Neural cell (in vitro differentiated cells): ENCODE measurements around the gene HDGFL2. TPM values are rescaled to one million over a fixed set of nuclear protein-coding genes. Genes with fewer than 3 reads are reported as not detected.

Source experiments
- H2AFZ ChIP-seq: fragments of 200-600, 300-800 bp; sonication (generic), shearing (Covaris generic); 2 replicates; pipeline ENCODE4 v1.6.0; 2014; ENCODE audit warnings: low read depth, mild to moderate bottlenecking, antibody characterized with exemption, low read length, moderate library complexity
- H3F3A ChIP-seq: fragments of 200-600 bp; shearing (Covaris generic); 2 replicates; pipeline ENCODE4 v1.6.1; 2016; ENCODE audit warnings: mild to moderate bottlenecking, moderate library complexity, mixed read lengths, antibody characterized with exemption, low read length; ENCODE audit not compliant: insufficient read depth, poor library complexity, severe bottlenecking
- H3K27ac ChIP-seq: fragments of 200-600, 300-800 bp; sonication (generic), shearing (Covaris generic); 2 replicates; pipeline ENCODE4 v1.5.1; 2014; ENCODE audit warnings: mild to moderate bottlenecking, low read length, moderate library complexity
- H3K27me3 ChIP-seq: fragments of 300-800, 200-600 bp; sonication (generic), shearing (Covaris generic); 2 replicates; pipeline ENCODE4 v1.6.0; 2014; ENCODE audit warnings: mild to moderate bottlenecking, low read depth, low read length, moderate library complexity; ENCODE audit not compliant: insufficient read depth
- H3K36me3 ChIP-seq: fragments of 300-800, 200-600 bp; sonication (generic), shearing (Covaris generic); 2 replicates; pipeline ENCODE4 v1.5.1; 2014; ENCODE audit warnings: mild to moderate bottlenecking, antibody characterized with exemption, low read length, moderate library complexity; ENCODE audit not compliant: insufficient read depth
- H3K4me2 ChIP-seq: fragments of 300-800, 200-600 bp; sonication (generic), shearing (Covaris generic); 2 replicates; pipeline ENCODE4 v1.6.0; 2014; ENCODE audit warnings: mild to moderate bottlenecking, low read length
- H3K4me3 ChIP-seq: fragments of 300-800, 200-600 bp; sonication (generic), shearing (Covaris generic); 2 replicates; pipeline ENCODE4 v1.5.1; 2014; ENCODE audit warnings: mild to moderate bottlenecking, low read length, moderate library complexity
- H3K79me2 ChIP-seq: fragments of 200-600 bp; shearing (Covaris generic); replicated peaks from 2 replicates; pipeline ENCODE4 v1.6.0; 2014; ENCODE audit warnings: mild to moderate bottlenecking, low read length, moderate library complexity; ENCODE audit not compliant: insufficient read depth
- H3K9ac ChIP-seq: fragments of 300-800, 200-600 bp; sonication (generic), shearing (Covaris generic); 2 replicates; pipeline ENCODE4 v1.6.1; 2016; ENCODE audit warnings: mild to moderate bottlenecking, low read length, mixed read lengths
- H3K9me2 ChIP-seq: fragments of 200-600 bp; shearing (Covaris generic); 2 replicates; pipeline ENCODE4 v1.6.1; 2016; ENCODE audit warnings: mild to moderate bottlenecking, low read length, mixed read lengths; ENCODE audit not compliant: insufficient read depth
- H3K9me3 ChIP-seq: fragments of 200-600, 300-800 bp; sonication (generic), shearing (Covaris generic); 2 replicates; pipeline ENCODE4 v1.6.1; 2016; ENCODE audit warnings: mild to moderate bottlenecking, mixed run types, low read length, moderate library complexity, mixed read lengths
- H4K20me1 ChIP-seq: fragments of 200-600 bp; shearing (Covaris generic); 2 replicates; pipeline ENCODE4 v1.6.1; 2016; ENCODE audit warnings: mild to moderate bottlenecking, mixed run types; ENCODE audit not compliant: insufficient read depth
- CTCF ChIP-seq: fragments of 450-650 bp; IDR thresholded peaks from 2 replicates; pipeline ENCODE4 v1.5.1; 2014; ENCODE audit warnings: antibody characterized with exemption, mild to moderate bottlenecking, moderate library complexity; ENCODE audit not compliant: poor library complexity, severe bottlenecking
- EP300 ChIP-seq: fragments of 450-650 bp; conservative IDR thresholded peaks from 2 replicates; pipeline ENCODE4 v1.6.1; 2014; ENCODE audit warnings: antibody characterized with exemption, mild to moderate bottlenecking, moderate library complexity; ENCODE audit not compliant: poor library complexity, severe bottlenecking
- EZH2 ChIP-seq: fragments of 200-600, 300-800 bp; shearing (Covaris generic), sonication (generic); IDR thresholded peaks from 2 replicates; pipeline ENCODE4 v1.6.1; 2014; ENCODE audit warnings: antibody characterized with exemption, low read length, borderline replicate concordance, mild to moderate bottlenecking; ENCODE audit not compliant: insufficient read depth, poor library complexity, severe bottlenecking
- MXI1 ChIP-seq: fragments of 450-650 bp; conservative IDR thresholded peaks from 2 replicates; pipeline ENCODE4 v1.6.1; 2014; ENCODE audit warnings: antibody characterized with exemption, mild to moderate bottlenecking; ENCODE audit not compliant: poor library complexity, severe bottlenecking
- POLR2AphosphoS5 ChIP-seq: IDR thresholded peaks from 2 replicates; pipeline ENCODE4 v1.6.1; 2012
- RAD21 ChIP-seq: fragments of 450-650 bp; conservative IDR thresholded peaks from 2 replicates; pipeline ENCODE4 v1.6.1; 2014; ENCODE audit warnings: antibody characterized with exemption, mild to moderate bottlenecking, moderate library complexity
- REST ChIP-seq: IDR thresholded peaks from 2 replicates; pipeline ENCODE4 v1.6.1; 2012; ENCODE audit warnings: borderline replicate concordance
- SMC3 ChIP-seq: fragments of 450-650 bp; conservative IDR thresholded peaks from 2 replicates; pipeline ENCODE4 v1.6.1; 2014; ENCODE audit warnings: antibody characterized with exemption, mild to moderate bottlenecking, moderate library complexity; ENCODE audit not compliant: poor library complexity
- TAF1 ChIP-seq: IDR thresholded peaks from 2 replicates; pipeline ENCODE4 v1.6.1; 2012; ENCODE audit warnings: low read depth
- polyA plus RNA-seq: library from polyadenylated mRNA; depleted of rRNA; stranded (reverse); fragments of >200 nt; gene quantifications from 2 replicates; pipeline ENCODE4 v1.2.3, GENCODE V29; 2014

HDGFL2 gene
- polyA plus RNA-seq, 1 donor from 2014 or later = 79.7 TPM

- no peaks in the 10 kb centered on the region for H3K27me3 ChIP-seq
- H3F3A ChIP-seq = no peaks in the 10 kb centered on the region
- H3K27ac ChIP-seq = no peak overlapping the region
- no peaks in the 10 kb centered on the region for H3K36me3 ChIP-seq
- H3K9me2 ChIP-seq = no peaks in the 10 kb centered on the region
- TF ChIP-seq EP300 (no peak), RAD21 (no peak), SMC3 (no peak), CTCF (no peak), POLR2AphosphoS5 (no peak), TAF1 (no peak), REST (no peak), EZH2 (no peak), MXI1 (no peak)
- no peak overlapping the region for H3K4me2 ChIP-seq
- no peaks in the 10 kb centered on the region for H3K9me3 ChIP-seq
- H3K79me2 ChIP-seq = no peaks in the 10 kb centered on the region
- no peaks in the 10 kb centered on the region for H4K20me1 ChIP-seq
- H2AFZ ChIP-seq = no peak overlapping the region
- no peak overlapping the region for H3K9ac ChIP-seq
- H3K4me3 ChIP-seq = no peak overlapping the region
Observed at GRCh38 chr19:4528843-4529242, 56.7 kb downstream of the HDGFL2 start.

GRCh38 chr19:4529924-4530522 is 57.9 kb downstream of the HDGFL2 start:
- Histone ChIP-seq H3K4me2 (no peak overlapping the region), H3K9me3 (no peaks in the 10 kb centered on the region), H3F3A (no peaks in the 10 kb centered on the region), H3K79me2 (no peaks in the 10 kb centered on the region), H4K20me1 (no peaks in the 10 kb centered on the region), H3K27me3 (no peaks in the 10 kb centered on the region), H3K27ac (no peak overlapping the region), H2AFZ (no peak overlapping the region), H3K36me3 (no peaks in the 10 kb centered on the region), H3K9me2 (no peaks in the 10 kb centered on the region), H3K9ac (no peak overlapping the region), H3K4me3 (no peak overlapping the region)
- TF ChIP-seq CTCF = no peak
- TF ChIP-seq SMC3 = no peak
- no peak for TF ChIP-seq EZH2
- TF ChIP-seq RAD21 = no peak
- no peak for TF ChIP-seq POLR2AphosphoS5
- TF ChIP-seq REST = no peak
- TF ChIP-seq TAF1 = no peak
- no peak for TF ChIP-seq EP300
- no peak for TF ChIP-seq MXI1
